Psoas muscle (tissue), 8 donors: ENCODE data around the gene CARD19. TPM values are rescaled to one million over a fixed set of nuclear protein-coding genes. Genes with fewer than 3 reads are reported as not detected.
A peak's percentile ranks its signal among the peaks of the same experiment; 100 is the strongest.

Experiments
- ATAC-seq, 4 donors: fragments of 200-7000 bp; cut with Tn5 transposase; one replicate each; pipeline ENCODE4 v1.9.1; 2020; ENCODE audit warnings: moderate library complexity in 3 of 4, mild to moderate bottlenecking in 2 of 4
- DNase-seq, 2 donors: peaks; one replicate each; pipeline ENCODE4 v3.0.0-alpha.2; 2020
- H3K27ac ChIP-seq: fragments of 200-600 bp; one replicate; pipeline ENCODE4 v1.8.0; 2022
- H3K27me3 ChIP-seq, 3 donors: fragments of 200-600 bp in 1 of 3; one replicate each; pipeline versions ENCODE4 v1.6.1 to v1.8.0; 2013 to 2022; ENCODE audit warnings: low read length in 2 of 3, mild to moderate bottlenecking in 2 of 3, moderate library complexity in 1 of 3; ENCODE audit not compliant: insufficient read depth in 3 of 3
- H3K36me3 ChIP-seq, 2 donors: fragments of 200-600 bp in 1 of 2; one replicate each; pipeline versions ENCODE4 v1.6.1 to v1.8.0; 2013 to 2022; ENCODE audit warnings: low read depth in 1 of 2, mild to moderate bottlenecking in 1 of 2, moderate library complexity in 1 of 2; ENCODE audit not compliant: insufficient read depth in 1 of 2
- H3K4me1 ChIP-seq: fragments of 200-600 bp; one replicate; pipeline ENCODE4 v1.8.0; 2022
- H3K4me3 ChIP-seq: fragments of 200-600 bp; one replicate; pipeline ENCODE4 v1.8.0; 2022; ENCODE audit warnings: mild to moderate bottlenecking
- H3K9me3 ChIP-seq: fragments of 200-600 bp; one replicate; pipeline ENCODE4 v1.8.0; 2022
- CTCF ChIP-seq: fragments of 200-600 bp; IDR thresholded peaks from one replicate; pipeline ENCODE4 v1.8.0; 2022; ENCODE audit warnings: antibody characterized with exemption
- WGBS, 3 donors: extraction: QIAGEN DNeasy Blood & Tissue Kit; methylation state at CpG; one replicate each; pipeline versions ENCODE4 v1.1.6 to v1.1.7; 2013; 5-methylcytosine and 5-hydroxymethylcytosine counted together
- intact Hi-C, 2 donors: fragments of 100-400 bp; cut with DNase I; formaldehyde crosslinking; loops; one replicate each; pipeline versions ENCODE4 v1.11.0 to v1.14.2; 2022
- polyA plus RNA-seq, 3 donors: library from polyadenylated mRNA; stranded (reverse); fragments of 200-250 nt; gene quantifications; one replicate each; pipeline ENCODE4 v1.2.3, GENCODE V29; 2013
- total RNA-seq, 4 donors: library from RNA; stranded (reverse); fragmentation: NEBNext Ultra II Directional in 2 of 4; extraction: Animal tissue kit (Norgen Biotek cat#: 25700) in 2 of 4; gene quantifications; one replicate each; pipeline versions ENCODE4 v1.2.1 to v1.2.4, GENCODE V29; 2021 to 2023
- donor health status: healthy with polysubstance abuse.
- donor health status: DM: no; HTN: no; CAD: no; lungs with moderate emphysema.
- donor health status: Bipolar disorder and iron deficiency.
- donor health status: healthy.
- donor health status: DM: yes; HTN: yes; CAD: no.
- donor health status: DM: no; HTN: no; CAD: no.
- donor health status: DM: no; HTN: no; CAD: no.
- donor health status: DM: yes; HTN: yes; CAD: no.

CARD19 gene
- total and polyA plus RNA-seq, 7 donors: 27.9 to 86.3 (median 46.7) TPM

GRCh38 chr9:93059715-93060578 lies 36.1 kb upstream of the CARD19 start:
- Histone ChIP-seq H3K4me1 (no peaks in the 10 kb centered on the region), H3K27me3 (peaks cover 0 to 35% (median 0%) of the 10 kb centered on the region in 3 donors), H3K4me3 (peak overlapping the region; percentile 66), H3K9me3 (no peaks in the 10 kb centered on the region), H3K27ac (no peak overlapping the region), H3K36me3 (no peaks in the 10 kb centered on the region)
- WGBS, 3 donors: 84 to 88% (median 86%) methylated on average over 7 of the region's 7 CpGs
- intact Hi-C loops: no loop called here
- no peak for DNase-seq
- no peak for ATAC-seq
- no peak for TF ChIP-seq CTCF

GRCh38 chr9:93060746-93061259 lies 35.2 kb upstream of the CARD19 start:
- ATAC-seq (no peak), DNase-seq (no peak)
- Histone ChIP-seq H3K4me3 (no peak overlapping the region), H3K36me3 (no peaks in the 10 kb centered on the region), H3K27me3 (peaks cover 0 to 35% (median 0%) of the 10 kb centered on the region in 3 donors), H3K4me1 (no peaks in the 10 kb centered on the region), H3K9me3 (no peaks in the 10 kb centered on the region), H3K27ac (no peak overlapping the region)
- no peak for TF ChIP-seq CTCF
- intact Hi-C loops: no loop called here
- 84 to 89% (median 87%) methylated on average over 8 of the region's 8 CpGs for WGBS, 3 donors

- no peak for DNase-seq
- Histone ChIP-seq H3K36me3 (no peaks in the 10 kb centered on the region), H3K4me1 (no peaks in the 10 kb centered on the region), H3K27me3 (peaks cover 0 to 35% (median 0%) of the 10 kb centered on the region in 3 donors), H3K27ac (no peak overlapping the region), H3K4me3 (no peak overlapping the region), H3K9me3 (no peaks in the 10 kb centered on the region)
- no peak for ATAC-seq
- 86 to 91% (median 90%) methylated on average over 4 of the region's 4 CpGs for WGBS, 3 donors
- intact Hi-C loops: no loop called here
- TF ChIP-seq CTCF: no peak
Observed at GRCh38 chr9:93061260-93061751, 34.7 kb upstream of the CARD19 start.

- DNase-seq (no peak), ATAC-seq (no peak)
- no peaks in the 10 kb centered on the region for H3K9me3 ChIP-seq
- no peak overlapping the region for H3K4me3 ChIP-seq
- H3K27me3 ChIP-seq: peaks cover 0 to 35% (median 0%) of the 10 kb centered on the region in 3 donors
- TF ChIP-seq CTCF: no peak
- 71 to 77% (median 75%) methylated on average over 19 of the region's 19 CpGs for WGBS, 3 donors
- intact Hi-C loops: no loop called here
- no peaks in the 10 kb centered on the region for H3K36me3 ChIP-seq
- H3K27ac ChIP-seq: no peak overlapping the region
- no peaks in the 10 kb centered on the region for H3K4me1 ChIP-seq
Observed at GRCh38 chr9:93061791-93062763, 33.9 kb upstream of the CARD19 start.
